ENCODE measurements around the gene HAAO. TPM values are rescaled to one million over a fixed set of nuclear protein-coding genes. Genes with fewer than 3 reads are reported as not detected.

Gene HAAO
- total and polyA plus RNA-seq, 2 donors from 2014 or later: 16.2 to 57.2 TPM

DNA sequence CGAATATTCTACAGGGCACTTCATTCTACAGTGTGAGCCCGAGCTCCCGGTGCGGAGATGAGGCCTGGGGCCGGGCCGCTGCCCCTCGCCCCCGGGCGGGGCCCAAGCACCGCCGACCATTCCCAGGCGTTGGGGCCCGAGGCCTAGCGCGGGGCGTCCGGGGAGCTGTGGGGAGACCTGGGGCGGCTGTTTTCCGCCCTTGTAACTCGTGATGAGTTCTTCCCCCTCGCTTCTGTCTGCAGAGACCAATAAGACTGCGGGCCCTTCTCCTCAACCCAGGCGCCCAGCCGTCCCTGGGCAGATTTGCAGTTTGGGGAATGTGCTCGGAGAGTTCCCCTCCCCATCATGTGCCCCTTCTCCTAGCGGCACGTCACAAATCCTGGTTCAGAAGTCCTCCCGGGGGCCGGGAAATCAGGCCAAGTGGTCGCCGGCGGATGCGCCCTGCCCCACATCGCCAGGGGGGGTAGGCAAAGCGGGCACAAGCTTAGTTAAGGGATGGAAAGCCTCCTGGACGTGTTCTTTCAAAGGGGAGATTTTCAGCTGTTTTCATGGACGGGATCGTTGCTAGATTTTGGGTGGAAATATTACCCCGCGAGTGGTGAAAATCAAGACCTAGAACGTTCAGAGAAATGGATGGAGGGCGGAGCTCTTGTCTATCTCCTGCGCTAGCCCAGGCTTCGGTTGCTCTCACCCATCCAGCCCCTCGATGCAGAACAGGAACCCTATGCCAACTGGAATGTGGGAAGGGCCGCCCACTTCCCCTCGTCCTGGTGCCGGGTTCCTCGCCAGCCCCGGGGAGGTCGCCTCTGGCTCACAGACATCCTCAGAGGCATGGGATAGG is 18.8 kb upstream of the HAAO start:
- TF ChIP-seq, protein P1, sequence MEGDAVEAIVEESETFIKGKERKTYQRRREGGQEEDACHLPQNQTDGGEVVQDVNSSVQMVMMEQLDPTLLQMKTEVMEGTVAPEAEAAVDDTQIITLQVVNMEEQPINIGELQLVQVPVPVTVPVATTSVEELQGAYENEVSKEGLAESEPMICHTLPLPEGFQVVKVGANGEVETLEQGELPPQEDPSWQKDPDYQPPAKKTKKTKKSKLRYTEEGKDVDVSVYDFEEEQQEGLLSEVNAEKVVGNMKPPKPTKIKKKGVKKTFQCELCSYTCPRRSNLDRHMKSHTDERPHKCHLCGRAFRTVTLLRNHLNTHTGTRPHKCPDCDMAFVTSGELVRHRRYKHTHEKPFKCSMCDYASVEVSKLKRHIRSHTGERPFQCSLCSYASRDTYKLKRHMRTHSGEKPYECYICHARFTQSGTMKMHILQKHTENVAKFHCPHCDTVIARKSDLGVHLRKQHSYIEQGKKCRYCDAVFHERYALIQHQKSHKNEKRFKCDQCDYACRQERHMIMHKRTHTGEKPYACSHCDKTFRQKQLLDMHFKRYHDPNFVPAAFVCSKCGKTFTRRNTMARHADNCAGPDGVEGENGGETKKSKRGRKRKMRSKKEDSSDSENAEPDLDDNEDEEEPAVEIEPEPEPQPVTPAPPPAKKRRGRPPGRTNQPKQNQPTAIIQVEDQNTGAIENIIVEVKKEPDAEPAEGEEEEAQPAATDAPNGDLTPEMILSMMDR (IDR thresholded peaks at IDR 0.05; ENCODE audit: borderline replicate concordance, extremely low read depth, insufficient read depth): no peak
- FAIRE-seq (no peak), DNase-seq (peak; percentile 74 to 90 (median 87))
- Histone ChIP-seq H3K27me3 (ENCODE audit: control insufficient read depth, insufficient read depth, low read length) (no peaks in the 10 kb centered on the region), H3K4me1 (ENCODE audit: control insufficient read depth in 2 of 3, insufficient read depth in 2 of 3, low read depth in 1 of 3, low read length in 3 of 3) (peaks cover 0 to 6% (median 0%) of the 10 kb centered on the region in 3 donors), H3K36me3 (ENCODE audit: control insufficient read depth in 2 of 3, insufficient read depth in 3 of 3, low read length in 3 of 3) (no peaks in the 10 kb centered on the region), H3K9me3 (ENCODE audit: control insufficient read depth in 2 of 3, insufficient read depth in 1 of 3, low read length in 3 of 3) (no peaks in the 10 kb centered on the region), H3K4me3 (ENCODE audit: low read length in 3 of 3) (peak overlapping the region; percentile 68 to 95 (median 90)), H3K27ac (ENCODE audit: low read depth in 2 of 2, low read length in 2 of 2) (peak overlapping the region; percentile 98 to 99), H3K9ac (ENCODE audit: low read length in 3 of 3) (peak overlapping the region; percentile 37 to 99 (median 92))
- intact Hi-C loops (cut with DNase I): no loop called here

GRCh38 chr2:42810121-42810970 is 18.0 kb upstream of the HAAO start:
- H3K9ac ChIP-seq (ENCODE audit: low read length in 3 of 3): peak overlapping the region; percentile 37 to 99 (median 92)
- TF ChIP-seq, protein P1 (IDR thresholded peaks at IDR 0.05; ENCODE audit: borderline replicate concordance, extremely low read depth, insufficient read depth): no peak
- H3K4me1 ChIP-seq (ENCODE audit: control insufficient read depth in 2 of 3, insufficient read depth in 2 of 3, low read depth in 1 of 3, low read length in 3 of 3): peaks cover 0 to 6% (median 0%) of the 10 kb centered on the region in 3 donors
- H3K27me3 ChIP-seq (ENCODE audit: control insufficient read depth, insufficient read depth, low read length): no peaks in the 10 kb centered on the region
- no peaks in the 10 kb centered on the region for H3K9me3 ChIP-seq (ENCODE audit: control insufficient read depth in 2 of 3, insufficient read depth in 1 of 3, low read length in 3 of 3)
- peak overlapping the region; percentile 68 to 95 (median 90) for H3K4me3 ChIP-seq (ENCODE audit: low read length in 3 of 3)
- DNase-seq (peak; percentile 97 to 98 (median 97)), FAIRE-seq (no peak)
- no peaks in the 10 kb centered on the region for H3K36me3 ChIP-seq (ENCODE audit: control insufficient read depth in 2 of 3, insufficient read depth in 3 of 3, low read length in 3 of 3)
- intact Hi-C loops (cut with DNase I): no loop called here
- H3K27ac ChIP-seq (ENCODE audit: low read depth in 2 of 2, low read length in 2 of 2): peak overlapping the region; percentile 98 to 99

GRCh38 chr2:42809819-42810120 is 17.4 kb upstream of the HAAO start:
- DNase-seq: peak in 4 of 5 donors; percentile 87 to 96 (median 90)
- intact Hi-C loops (cut with DNase I): no loop called here
- H3K4me3 ChIP-seq (ENCODE audit: low read length in 3 of 3): peak overlapping the region; percentile 52 to 67 (median 57)
- TF ChIP-seq, protein P1 (IDR thresholded peaks at IDR 0.05; ENCODE audit: borderline replicate concordance, extremely low read depth, insufficient read depth): no peak
- no peak for FAIRE-seq
- H3K9ac ChIP-seq (ENCODE audit: low read length in 3 of 3): peak overlapping the region; percentile 29 to 75 (median 31)
- no peaks in the 10 kb centered on the region for H3K36me3 ChIP-seq (ENCODE audit: control insufficient read depth in 2 of 3, insufficient read depth in 3 of 3, low read length in 3 of 3)
- peaks cover 0 to 6% (median 0%) of the 10 kb centered on the region in 3 donors for H3K4me1 ChIP-seq (ENCODE audit: control insufficient read depth in 2 of 3, insufficient read depth in 2 of 3, low read depth in 1 of 3, low read length in 3 of 3)
- peak overlapping the region; percentile 98 to 99 for H3K27ac ChIP-seq (ENCODE audit: low read depth in 2 of 2, low read length in 2 of 2)
- no peaks in the 10 kb centered on the region for H3K27me3 ChIP-seq (ENCODE audit: control insufficient read depth, insufficient read depth, low read length)
- no peaks in the 10 kb centered on the region for H3K9me3 ChIP-seq (ENCODE audit: control insufficient read depth in 2 of 3, insufficient read depth in 1 of 3, low read length in 3 of 3)
